ENCODE results near the gene NUP98.

DNA sequence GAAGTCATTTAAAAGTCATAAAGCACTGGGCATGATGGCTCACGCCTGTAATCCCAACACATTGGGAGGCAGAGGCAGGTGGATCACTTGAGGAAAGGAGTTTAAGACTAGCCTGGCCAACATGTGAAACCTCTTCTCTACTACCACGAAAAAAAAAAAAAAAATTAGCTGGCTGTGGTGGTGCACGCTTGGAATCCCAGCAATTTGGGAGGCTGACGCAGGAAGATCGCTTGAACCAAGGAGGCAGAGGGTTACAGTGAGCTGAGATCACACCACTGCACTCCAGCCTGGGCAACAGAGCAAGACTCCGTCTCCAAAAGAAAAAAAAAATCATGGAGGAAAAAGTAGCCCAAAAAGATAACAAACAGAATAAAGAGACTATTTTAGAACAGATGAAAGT lies 42.2 kb downstream of the NUP98 start:
- TF ChIP-seq, protein P1, sequence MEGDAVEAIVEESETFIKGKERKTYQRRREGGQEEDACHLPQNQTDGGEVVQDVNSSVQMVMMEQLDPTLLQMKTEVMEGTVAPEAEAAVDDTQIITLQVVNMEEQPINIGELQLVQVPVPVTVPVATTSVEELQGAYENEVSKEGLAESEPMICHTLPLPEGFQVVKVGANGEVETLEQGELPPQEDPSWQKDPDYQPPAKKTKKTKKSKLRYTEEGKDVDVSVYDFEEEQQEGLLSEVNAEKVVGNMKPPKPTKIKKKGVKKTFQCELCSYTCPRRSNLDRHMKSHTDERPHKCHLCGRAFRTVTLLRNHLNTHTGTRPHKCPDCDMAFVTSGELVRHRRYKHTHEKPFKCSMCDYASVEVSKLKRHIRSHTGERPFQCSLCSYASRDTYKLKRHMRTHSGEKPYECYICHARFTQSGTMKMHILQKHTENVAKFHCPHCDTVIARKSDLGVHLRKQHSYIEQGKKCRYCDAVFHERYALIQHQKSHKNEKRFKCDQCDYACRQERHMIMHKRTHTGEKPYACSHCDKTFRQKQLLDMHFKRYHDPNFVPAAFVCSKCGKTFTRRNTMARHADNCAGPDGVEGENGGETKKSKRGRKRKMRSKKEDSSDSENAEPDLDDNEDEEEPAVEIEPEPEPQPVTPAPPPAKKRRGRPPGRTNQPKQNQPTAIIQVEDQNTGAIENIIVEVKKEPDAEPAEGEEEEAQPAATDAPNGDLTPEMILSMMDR (IDR thresholded peaks at IDR 0.05), result no peak
- no peak for TF ChIP-seq EZH2 (IDR thresholded peaks at IDR 0.05)
